Peyer's patch (tissue), 4 donors: Measurements from ENCODE around the gene FUOM. TPM values are rescaled to one million over a fixed set of nuclear protein-coding genes. Genes with fewer than 3 reads are reported as not detected.
"Not testable (repeated sequence)": the region's sequence is repeated elsewhere in the genome, so short reads cannot be mapped to it uniquely, and the experiment has no call there.

Experiments
- DNase-seq, 3 donors: peaks; one replicate each; pipeline ENCODE4 v3.0.0-alpha.2; 2017 to 2019
- H3K27ac ChIP-seq, 4 donors: fragments of 200-600 bp; sonication (generic); one replicate each; pipeline ENCODE4 v1.5.1; 2016 to 2019
- H3K27me3 ChIP-seq, 2 donors: fragments of 200-600 bp; sonication (generic); one replicate each; pipeline ENCODE4 v1.5.1; 2019
- H3K36me3 ChIP-seq, 3 donors: fragments of 200-600 bp; sonication (generic); one replicate each; pipeline ENCODE4 v1.5.1; 2016 to 2019
- H3K4me1 ChIP-seq, 4 donors: fragments of 200-600 bp; sonication (generic); one replicate each; pipeline ENCODE4 v1.5.1; 2016 to 2019
- H3K4me3 ChIP-seq, 4 donors: fragments of 200-600 bp; sonication (generic); 1 replicate in 3 of 4; 2 replicates in 1 of 4; pipeline ENCODE4 v1.5.1; 2016 to 2019; ENCODE audit warnings: mild to moderate bottlenecking in 1 of 4
- H3K9me3 ChIP-seq, 4 donors: fragments of 200-600 bp; sonication (generic); one replicate each; pipeline ENCODE4 v1.5.1; 2016 to 2019; ENCODE audit warnings: mild to moderate bottlenecking in 1 of 4
- CTCF ChIP-seq, 6 experiments: fragments of 450-650 bp in 4 of 6; fragments of 200-600 bp in 2 of 6; sonication (generic) in 1 of 6; IDR thresholded peaks; one replicate each; pipeline ENCODE4 v1.5.1; 2017 to 2019; ENCODE audit warnings: antibody characterized with exemption in 6 of 6, mild to moderate bottlenecking in 3 of 6, moderate library complexity in 1 of 6
- POLR2A ChIP-seq, 2 donors: fragments of 450-650 bp; IDR thresholded peaks; one replicate each; pipeline ENCODE4 v1.5.1; 2017; ENCODE audit warnings: antibody characterized with exemption in 2 of 2, mild to moderate bottlenecking in 2 of 2, moderate library complexity in 2 of 2
- total RNA-seq, 4 donors: library from RNA; depleted of rRNA; stranded (reverse); fragments of >200 nt; gene quantifications; one replicate each; pipeline ENCODE4 v1.1.0, GENCODE V29; 2016

Gene FUOM
- total RNA-seq, 4 donors from 2014 or later: 88.3 to 214 (median 163) TPM

GRCh38 chr10:133391249-133391635 is 33.4 kb upstream of the FUOM start:
- H3K4me3 ChIP-seq: no peak overlapping the region
- H3K27ac ChIP-seq: peak overlapping the region in 2 of 4 donors; percentile 86 to 92
- no peaks in the 10 kb centered on the region for H3K27me3 ChIP-seq
- peak in 1 of 3 donors; percentile 42 for DNase-seq
- no peaks in the 10 kb centered on the region for H3K9me3 ChIP-seq
- peaks cover 0 to 15% (median 9%) of the 10 kb centered on the region in 4 donors for H3K4me1 ChIP-seq
- TF ChIP-seq CTCF (IDR thresholded peaks at IDR 0.05) (no peak), POLR2A (IDR thresholded peaks at IDR 0.05) (no peak)
- H3K36me3 ChIP-seq: peaks cover 0 to 22% (median 0%) of the 10 kb centered on the region in 3 donors

- DNase-seq: peak in 2 of 3 donors; percentile 16 to 44
- H3K27me3 ChIP-seq: no peaks in the 10 kb centered on the region
- peak overlapping the region; percentile 58 to 92 (median 77) for H3K27ac ChIP-seq
These were observed 32.9 kb upstream of the FUOM start for GRCh38 chr10:133390597-133391248.

GRCh38 chr10:133388973-133389818 is 31.4 kb upstream of the FUOM start:
- Histone ChIP-seq H3K36me3 (peaks cover 0 to 19% (median 0%) of the 10 kb centered on the region in 3 donors), H3K9me3 (no peaks in the 10 kb centered on the region), H3K4me3 (peak overlapping the region; percentile 20 to 48 (median 38)), H3K27ac (peak overlapping the region; percentile 68 to 92 (median 79)), H3K27me3 (no peaks in the 10 kb centered on the region), H3K4me1 (peaks cover 0 to 11% (median 4%) of the 10 kb centered on the region in 4 donors)
- peak in 1 of 6 experiments; percentile 9 for TF ChIP-seq CTCF (IDR thresholded peaks at IDR 0.05)
- no peak for TF ChIP-seq POLR2A (IDR thresholded peaks at IDR 0.05)
- DNase-seq: peak; percentile 51 to 88 (median 85)

More at GRCh38 chr10:133390597-133391248, 32.9 kb upstream of the FUOM start:
- no peak for TF ChIP-seq POLR2A (IDR thresholded peaks at IDR 0.05)
- TF ChIP-seq CTCF (IDR thresholded peaks at IDR 0.05): no peak
- Histone ChIP-seq H3K36me3 (peaks cover 0 to 17% (median 0%) of the 10 kb centered on the region in 3 donors), H3K4me3 (no peak overlapping the region), H3K9me3 (no peaks in the 10 kb centered on the region), H3K4me1 (peaks cover 0 to 15% (median 9%) of the 10 kb centered on the region in 4 donors)

GRCh38 chr10:133388236-133388972 is 30.6 kb upstream of the FUOM start:
- no peaks in the 10 kb centered on the region for H3K27me3 ChIP-seq
- no peaks in the 10 kb centered on the region for H3K9me3 ChIP-seq
- H3K27ac ChIP-seq: peak overlapping the region; percentile 68 to 92 (median 79)
- H3K4me1 ChIP-seq: peaks cover 0 to 11% (median 4%) of the 10 kb centered on the region in 4 donors
- H3K4me3 ChIP-seq: peak overlapping the region in 3 of 4 donors; percentile 32 to 48 (median 45)
- peak in 1 of 3 donors; percentile 40 for DNase-seq
- TF ChIP-seq POLR2A (IDR thresholded peaks at IDR 0.05) (no peak), CTCF (IDR thresholded peaks at IDR 0.05) (no peak)
- H3K36me3 ChIP-seq: peaks cover 0 to 26% (median 0%) of the 10 kb centered on the region in 3 donors

GRCh38 chr10:133386951-133387350 is 29.1 kb upstream of the FUOM start:
- peaks cover 0 to 26% (median 0%) of the 10 kb centered on the region in 3 donors for H3K36me3 ChIP-seq
- not testable (repeated sequence) for H3K9me3 ChIP-seq, H3K4me3 ChIP-seq, H3K4me1 ChIP-seq, H3K27me3 ChIP-seq, H3K27ac ChIP-seq
- peak in 1 of 3 donors; percentile 13 for DNase-seq
